LNCaP clone FGC (cell line): ENCODE results near the gene RNASE8.

Experiments
- DNase-seq: peaks from one replicate; pipeline ENCODE4 v3.0.0-alpha.2; 2011; ENCODE audit warnings: low read depth
- H3K4me3 ChIP-seq: 2 replicates; pipeline ENCODE4 v1.5.1; 2011; ENCODE audit warnings: mild to moderate bottlenecking, low read depth, low read length, control low read depth
- CTCF ChIP-seq: IDR thresholded peaks from 2 replicates; pipeline ENCODE4 v1.5.1; 2012; ENCODE audit warnings: mild to moderate bottlenecking; ENCODE audit not compliant: control insufficient read depth, insufficient read depth; ENCODE audit errors: extremely low read depth

Gene RNASE8

GRCh38 chr14:21023817-21024584 lies 33.6 kb upstream of the RNASE8 start:
- peak overlapping the region; percentile 84 for H3K4me3 ChIP-seq
- DNase-seq = no peak
- TF ChIP-seq CTCF = no peak

- DNase-seq = no peak
- no peak for TF ChIP-seq CTCF
- H3K4me3 ChIP-seq = peak within 1 kb of the TSS; percentile 84
Measured at GRCh38 chr14:21024585-21025370, 32.8 kb upstream of the RNASE8 start, which contains the start of gene NDRG2. Gene NDRG2, minus strand, starts transcription at chr14:21025061. Its CDS starts 1,746 bp downstream, at chr14:21023315.

GRCh38 chr14:21025371-21026273 lies 32.0 kb upstream of the RNASE8 start:
- peak overlapping the region; percentile 84 for H3K4me3 ChIP-seq
- TF ChIP-seq CTCF = no peak
- no peak for DNase-seq

GRCh38 chr14:21026274-21026987 lies 31.2 kb upstream of the RNASE8 start:
- no peak for DNase-seq
- no peak for TF ChIP-seq CTCF
- H3K4me3 ChIP-seq = no peak overlapping the region

- no peak overlapping the region for H3K4me3 ChIP-seq
- no peak for TF ChIP-seq CTCF
- no peak for DNase-seq
Measured at GRCh38 chr14:21026988-21027315, 30.7 kb upstream of the RNASE8 start.

- TF ChIP-seq CTCF = no peak
- no peak within 1 kb of the TSS for H3K4me3 ChIP-seq
- DNase-seq = no peak
Measured at GRCh38 chr14:21029917-21030316, 27.7 kb upstream of the RNASE8 start, which contains the start of gene TPPP2. Gene TPPP2, plus strand, starts transcription at chr14:21030217. Its CDS starts 365 bp downstream, at chr14:21030582.
